Activated T-cell treated with anti-CD3 and anti-CD28 coated beads, Interleukin-2, amount 50 U/mL, for 4 hours (primary cell): ENCODE data around the gene COL26A1. TPM values are rescaled to one million over a fixed set of nuclear protein-coding genes. Genes with fewer than 3 reads are reported as not detected.
"Not testable (repeated sequence)": the region's sequence is repeated elsewhere in the genome, so short reads cannot be mapped to it uniquely, and the experiment has no call there.

Source experiments
- ATAC-seq, 2 donors: fragments of 200-7000 bp; cut with Tn5 transposase; one replicate each; pipeline ENCODE4 v1.10.0; 2021
- DNase-seq: peaks from one replicate; pipeline ENCODE4 v3.0.0-alpha.2; 2020
- H3K27me3 Mint-ChIP-seq: one replicate; pipeline ENCODE4 v1.8.0; 2021; ENCODE audit warnings: low read depth, mixed read lengths
- H3K36me3 Mint-ChIP-seq: one replicate; pipeline ENCODE4 v1.8.0; 2022; ENCODE audit warnings: mixed read lengths; ENCODE audit not compliant: insufficient read depth
- H3K4me1 Mint-ChIP-seq: one replicate; pipeline ENCODE4 v1.8.0; 2021; ENCODE audit warnings: low read depth, mixed read lengths
- H3K4me3 Mint-ChIP-seq: one replicate; pipeline ENCODE4 v1.8.0; 2021; ENCODE audit warnings: mild to moderate bottlenecking, moderate library complexity, mixed read lengths
- H3K9me3 Mint-ChIP-seq: one replicate; pipeline ENCODE4 v1.8.0; 2021; ENCODE audit warnings: mixed read lengths
- total RNA-seq, 3 donors: library from RNA; stranded (reverse); gene quantifications; one replicate each; pipeline ENCODE4 v1.2.1, GENCODE V29; 2021

The COL26A1 gene
- total RNA-seq, 3 donors from 2014 or later = 0.05 TPM; not detected in 2

DNA sequence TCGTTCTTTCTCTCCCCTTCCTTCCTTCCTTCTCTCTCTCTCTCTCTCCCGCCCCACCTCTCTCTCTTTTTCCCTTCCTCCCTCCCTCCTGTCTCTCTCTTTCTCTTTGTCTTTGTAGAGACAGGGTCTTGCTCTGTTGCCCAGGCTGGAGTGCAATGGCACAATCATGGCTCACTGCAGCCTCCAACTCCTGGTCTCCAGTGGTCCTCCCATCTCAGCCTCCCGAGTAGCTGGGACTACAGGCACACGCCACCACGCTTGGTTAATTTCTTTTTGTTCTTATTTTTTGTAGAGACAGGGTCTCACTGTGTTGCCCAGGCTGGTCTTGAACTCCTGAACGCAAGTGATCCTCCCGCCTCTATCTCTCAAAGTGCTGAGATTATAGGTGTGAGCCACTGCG, 71.5 kb downstream of the COL26A1 start:
- not testable (repeated sequence) for DNase-seq, ATAC-seq, H3K9me3 Mint-ChIP-seq, H3K4me3 Mint-ChIP-seq, H3K36me3 Mint-ChIP-seq, H3K4me1 Mint-ChIP-seq
- H3K27me3 Mint-ChIP-seq = peaks cover 38% of the 10 kb centered on the region

DNA sequence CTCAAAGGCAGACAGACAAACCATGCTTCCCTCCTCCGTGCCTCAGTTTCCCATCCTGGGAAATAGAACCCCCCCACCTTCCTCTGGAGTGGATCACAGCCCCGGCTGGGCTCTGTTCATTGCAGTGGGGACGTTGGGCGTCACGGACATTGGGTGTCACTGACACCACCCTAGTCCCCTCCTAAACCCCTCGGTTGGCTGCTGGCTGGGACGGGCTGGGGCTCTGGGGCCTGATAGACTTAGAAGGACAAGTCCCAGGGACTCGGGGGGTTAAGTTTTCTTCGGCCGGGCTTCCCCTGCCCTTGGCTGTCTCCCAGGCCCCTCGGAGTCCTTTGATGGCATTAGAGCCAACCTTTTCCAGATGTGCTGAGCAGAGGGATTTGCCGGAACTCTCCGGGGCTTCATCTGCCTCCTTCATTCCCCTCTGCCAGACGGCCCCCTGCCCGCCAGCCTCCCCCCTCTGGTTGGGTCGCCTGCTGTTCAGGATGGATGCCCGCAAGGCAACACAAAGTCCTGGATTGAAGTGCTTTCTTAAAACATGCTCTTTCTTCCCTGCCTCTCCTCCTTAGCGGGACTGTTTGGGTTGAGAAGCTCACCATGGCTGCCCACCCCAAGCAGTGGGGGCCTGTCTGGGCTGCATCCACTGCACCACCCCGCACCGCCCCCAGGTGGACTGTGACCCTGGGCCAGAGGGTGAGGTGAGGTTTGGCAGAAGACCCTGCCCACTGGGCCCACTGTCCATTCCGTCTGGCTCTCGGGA, 73.0 kb downstream of the COL26A1 start:
- Mint-ChIP-seq H3K27me3 (peaks cover 38% of the 10 kb centered on the region), H3K36me3 (no peaks in the 10 kb centered on the region), H3K4me1 (no peaks in the 10 kb centered on the region), H3K4me3 (no peak overlapping the region), H3K9me3 (no peaks in the 10 kb centered on the region)
- ATAC-seq (no peak), DNase-seq (no peak)

DNA sequence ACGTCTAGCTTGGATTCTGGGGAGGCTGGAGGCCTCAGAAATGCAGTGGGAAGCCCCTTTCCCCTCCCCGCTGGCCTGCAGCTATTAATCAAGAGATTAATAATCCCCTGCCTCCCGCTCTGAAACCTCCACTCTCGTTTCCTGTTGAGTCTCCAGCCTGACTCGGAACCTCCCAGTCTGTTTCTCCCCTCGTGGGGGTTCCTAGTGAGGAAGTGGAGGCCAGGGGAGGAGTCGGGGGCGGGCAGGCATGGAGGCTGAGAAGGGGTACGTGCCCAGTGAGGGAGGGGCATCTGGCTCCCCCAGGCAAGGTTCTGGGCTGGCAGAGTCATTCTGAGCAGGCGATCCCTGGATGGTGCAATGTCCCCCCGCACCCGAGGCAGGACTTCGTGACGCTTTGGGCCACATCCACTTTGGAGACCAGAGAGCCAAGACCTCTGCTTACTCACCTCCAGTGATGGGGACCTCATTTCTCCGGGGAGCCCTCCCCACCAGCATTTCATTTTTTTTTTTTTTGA, 73.6 kb downstream of the COL26A1 start:
- no peak for ATAC-seq
- Mint-ChIP-seq H3K36me3 (no peaks in the 10 kb centered on the region), H3K27me3 (peaks cover 38% of the 10 kb centered on the region), H3K9me3 (no peaks in the 10 kb centered on the region), H3K4me1 (no peaks in the 10 kb centered on the region), H3K4me3 (no peak overlapping the region)
- no peak for DNase-seq

DNA sequence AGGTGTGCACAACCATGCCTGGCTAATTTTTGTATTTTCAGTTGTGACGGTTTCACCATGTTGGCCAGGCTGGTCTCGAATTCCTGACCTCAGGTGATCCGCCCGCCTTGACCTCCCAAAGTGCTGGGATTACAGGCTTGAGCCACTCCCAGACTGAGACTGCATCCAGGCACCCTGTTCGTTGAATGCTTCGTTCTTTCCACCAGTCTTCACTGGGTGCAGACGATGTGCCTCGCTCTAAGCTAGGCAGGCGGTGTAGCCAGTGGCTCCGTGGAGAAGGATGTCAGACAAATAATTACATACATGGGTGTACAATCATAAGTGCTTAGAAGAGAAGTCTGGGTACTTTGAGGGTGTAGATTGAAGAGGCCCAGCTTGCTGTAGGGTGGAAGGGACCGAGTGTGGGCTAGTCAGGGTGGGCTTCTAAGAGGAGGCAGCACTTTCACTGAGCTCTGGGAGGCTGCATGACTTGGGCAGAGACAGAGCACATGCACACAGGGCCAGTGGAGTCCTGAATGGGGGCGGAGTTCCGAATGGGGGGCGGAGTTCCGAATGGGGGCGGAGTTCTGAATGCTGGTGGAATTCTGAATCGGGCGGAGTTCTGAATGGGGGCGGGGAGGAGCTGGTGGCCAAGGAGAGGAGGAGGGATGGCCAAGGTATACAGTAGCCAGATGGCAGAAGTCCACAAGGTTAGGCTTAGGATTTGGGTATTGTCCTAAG, 74.3 kb downstream of the COL26A1 start:
- DNase-seq = no peak
- no peak for ATAC-seq
- peaks cover 35% of the 10 kb centered on the region for H3K27me3 Mint-ChIP-seq
- no peaks in the 10 kb centered on the region for H3K36me3 Mint-ChIP-seq
- H3K4me1 Mint-ChIP-seq = no peaks in the 10 kb centered on the region
- H3K4me3 Mint-ChIP-seq = no peak overlapping the region
- no peaks in the 10 kb centered on the region for H3K9me3 Mint-ChIP-seq

DNA sequence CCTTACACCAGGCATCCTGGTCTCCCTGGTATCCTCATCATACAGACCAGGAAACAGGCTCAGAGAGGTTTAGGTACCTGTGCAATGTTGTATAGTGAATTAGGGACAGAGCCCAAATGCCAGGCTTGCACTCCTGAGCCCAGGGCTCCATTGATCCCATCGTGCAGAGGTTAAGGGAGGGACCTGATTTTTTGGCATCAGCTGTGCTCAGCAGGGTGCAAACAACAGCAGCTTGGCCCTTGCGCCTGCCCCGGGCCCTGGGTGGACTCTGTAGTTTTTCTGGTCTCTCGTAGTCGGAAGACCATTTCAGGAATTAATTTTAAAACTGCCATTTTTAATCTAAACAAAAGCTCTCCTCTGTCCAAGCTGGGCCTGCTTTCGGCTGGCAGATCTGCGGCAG, 79.2 kb downstream of the COL26A1 start:
- ATAC-seq (no peak), DNase-seq (no peak)
- no peak overlapping the region for H3K4me3 Mint-ChIP-seq
- no peaks in the 10 kb centered on the region for H3K36me3 Mint-ChIP-seq
- H3K9me3 Mint-ChIP-seq = no peaks in the 10 kb centered on the region
- peaks cover 4% of the 10 kb centered on the region for H3K4me1 Mint-ChIP-seq
- H3K27me3 Mint-ChIP-seq = peaks cover 17% of the 10 kb centered on the region

DNA sequence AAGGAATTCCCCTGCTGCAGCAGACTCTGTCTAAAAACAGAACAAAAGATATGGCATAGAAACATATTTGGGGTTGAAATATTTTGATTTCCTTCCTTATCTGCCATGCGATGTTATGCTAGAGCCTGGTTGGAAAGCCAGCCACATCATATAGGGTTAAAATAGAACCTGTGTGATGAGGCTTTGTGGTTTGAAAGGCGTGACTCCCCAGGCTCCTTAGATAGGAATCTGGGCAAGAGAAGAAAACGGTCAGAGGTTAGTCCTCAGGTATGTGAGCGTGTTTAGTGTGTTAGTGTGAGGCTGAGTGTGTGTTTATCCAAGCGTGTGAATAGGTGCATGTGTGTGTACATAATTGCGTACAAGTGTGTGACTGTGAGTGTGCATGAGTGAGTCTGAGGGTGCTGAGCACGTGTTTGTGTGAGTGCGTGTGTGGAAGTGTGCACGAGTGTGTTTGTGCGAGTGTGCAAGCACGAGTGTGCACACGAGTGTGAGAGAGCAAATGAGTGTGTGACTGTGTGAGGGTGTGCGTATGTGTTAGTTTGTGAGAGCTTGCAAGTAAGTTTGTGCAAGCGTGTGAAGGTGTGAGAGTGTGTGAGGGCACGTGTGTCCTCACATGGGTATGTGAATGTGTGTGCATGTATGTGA, 79.9 kb downstream of the COL26A1 start:
- ATAC-seq (no peak), DNase-seq (no peak)
- Mint-ChIP-seq H3K27me3 (peaks cover 13% of the 10 kb centered on the region), H3K36me3 (no peaks in the 10 kb centered on the region), H3K4me1 (peaks cover 4% of the 10 kb centered on the region), H3K9me3 (no peaks in the 10 kb centered on the region), H3K4me3 (no peak overlapping the region)

DNA sequence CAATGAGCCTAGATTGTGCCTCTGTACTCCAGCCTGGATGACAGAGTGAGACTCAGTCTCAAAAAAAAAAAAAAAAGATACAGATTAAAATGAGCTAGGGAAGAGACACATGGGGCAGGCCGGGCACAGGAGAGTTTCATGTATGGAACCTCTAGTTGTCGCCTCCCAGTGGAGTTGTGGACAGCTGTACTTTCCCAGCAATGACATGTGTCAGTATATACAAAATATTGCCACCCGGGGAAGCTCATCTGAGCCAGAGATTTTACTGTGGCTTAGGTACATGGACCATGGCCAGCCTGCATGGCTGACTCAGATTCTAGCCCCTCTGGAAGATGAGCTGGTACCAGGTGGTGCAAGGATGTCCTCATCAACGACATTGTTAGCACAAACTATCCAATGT, 87.4 kb downstream of the COL26A1 start:
- DNase-seq = no peak
- Mint-ChIP-seq H3K4me1 (no peaks in the 10 kb centered on the region), H3K4me3 (no peak overlapping the region), H3K27me3 (peaks cover 3% of the 10 kb centered on the region), H3K36me3 (no peaks in the 10 kb centered on the region), H3K9me3 (no peaks in the 10 kb centered on the region)
- no peak for ATAC-seq

DNA sequence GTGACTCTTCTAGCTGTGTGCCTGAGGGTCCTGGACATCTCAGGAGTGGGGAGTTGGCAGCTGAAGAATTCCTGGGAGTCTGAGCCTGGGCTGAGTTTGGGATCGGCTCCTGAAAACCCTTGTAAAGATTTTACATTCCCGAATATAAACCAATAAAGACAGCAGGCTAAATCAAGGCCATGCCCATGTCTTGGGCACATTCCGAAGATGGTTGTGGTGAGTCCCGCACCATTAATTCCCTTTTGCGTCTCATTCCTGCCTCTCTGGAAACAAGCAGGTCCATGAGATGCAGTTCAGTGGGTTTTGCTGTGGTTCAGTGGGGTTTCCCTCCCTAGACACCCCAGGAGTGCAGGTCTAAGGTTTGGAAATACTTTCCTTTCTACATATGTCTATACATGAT, 90.9 kb downstream of the COL26A1 start:
- no peak for ATAC-seq

DNA sequence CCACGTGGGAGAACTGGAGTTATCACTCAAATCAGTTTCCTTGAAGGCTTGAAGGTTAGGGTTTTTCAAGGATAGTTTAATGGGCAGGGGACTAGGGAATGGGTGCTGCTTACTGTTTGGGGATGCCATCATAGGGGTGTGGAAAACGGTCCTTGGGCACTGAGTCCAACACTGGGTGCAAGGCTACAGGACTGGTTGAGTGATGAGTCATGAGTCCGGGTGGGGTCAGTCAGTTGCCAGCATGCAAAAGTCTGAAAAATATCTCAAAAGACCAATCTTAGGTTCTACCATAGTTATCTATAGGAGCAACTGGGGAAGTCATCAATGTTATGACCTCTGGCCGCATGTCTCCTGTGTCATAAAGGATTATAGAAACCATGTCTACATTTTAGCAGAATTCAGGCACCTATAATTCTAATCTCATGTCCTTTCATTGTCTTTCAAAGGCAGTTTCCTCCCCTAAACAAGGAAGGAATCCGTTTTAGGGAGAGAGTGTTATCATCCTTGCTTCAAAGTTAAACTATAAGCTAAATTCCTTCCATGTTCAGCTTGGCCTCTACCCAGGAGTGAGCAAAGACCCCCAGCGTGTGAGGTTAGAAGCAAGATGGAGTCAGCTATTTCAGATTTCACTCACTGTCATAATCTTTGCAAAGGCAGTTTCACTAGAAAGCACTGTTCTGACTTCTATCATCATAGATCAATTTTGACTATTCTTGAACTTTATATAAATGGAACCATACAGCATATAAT, 94.5 kb downstream of the COL26A1 start:
- ATAC-seq = no peak
- Mint-ChIP-seq H3K27me3 (no peaks in the 10 kb centered on the region), H3K9me3 (no peaks in the 10 kb centered on the region), H3K4me3 (no peak overlapping the region), H3K4me1 (no peaks in the 10 kb centered on the region), H3K36me3 (no peaks in the 10 kb centered on the region)
- DNase-seq = no peak

More for the DNA sequence above, 90.9 kb downstream of the COL26A1 start:
- Mint-ChIP-seq H3K36me3 (no peaks in the 10 kb centered on the region), H3K4me3 (no peak overlapping the region), H3K27me3 (no peaks in the 10 kb centered on the region), H3K9me3 (no peaks in the 10 kb centered on the region), H3K4me1 (no peaks in the 10 kb centered on the region)
- DNase-seq = no peak

DNA sequence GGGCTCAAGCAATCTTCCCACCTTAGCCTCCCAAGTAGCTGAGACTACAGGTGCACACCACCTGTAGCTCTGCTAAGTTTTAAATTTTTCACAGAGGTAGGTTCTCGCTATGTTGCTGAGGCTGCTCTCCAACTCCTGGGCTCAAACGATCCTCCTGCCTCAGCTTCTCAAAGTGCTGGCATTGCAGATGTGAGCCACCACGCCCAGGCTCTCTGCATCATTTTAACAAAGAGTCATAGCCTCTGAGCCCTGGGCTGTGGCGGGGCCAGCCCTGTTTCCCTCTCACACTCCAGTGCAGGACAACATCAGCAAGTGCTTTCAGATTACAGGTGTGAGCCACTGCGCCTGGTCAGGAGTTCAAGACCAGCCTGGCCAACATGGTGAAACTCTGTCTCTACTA, 102.5 kb downstream of the COL26A1 start:
- DNase-seq (no peak), ATAC-seq (no peak)
- H3K9me3 Mint-ChIP-seq = no peaks in the 10 kb centered on the region
- no peak overlapping the region for H3K4me3 Mint-ChIP-seq
- peaks cover 4% of the 10 kb centered on the region for H3K4me1 Mint-ChIP-seq
- H3K27me3 Mint-ChIP-seq = no peaks in the 10 kb centered on the region
- H3K36me3 Mint-ChIP-seq = no peaks in the 10 kb centered on the region

DNA sequence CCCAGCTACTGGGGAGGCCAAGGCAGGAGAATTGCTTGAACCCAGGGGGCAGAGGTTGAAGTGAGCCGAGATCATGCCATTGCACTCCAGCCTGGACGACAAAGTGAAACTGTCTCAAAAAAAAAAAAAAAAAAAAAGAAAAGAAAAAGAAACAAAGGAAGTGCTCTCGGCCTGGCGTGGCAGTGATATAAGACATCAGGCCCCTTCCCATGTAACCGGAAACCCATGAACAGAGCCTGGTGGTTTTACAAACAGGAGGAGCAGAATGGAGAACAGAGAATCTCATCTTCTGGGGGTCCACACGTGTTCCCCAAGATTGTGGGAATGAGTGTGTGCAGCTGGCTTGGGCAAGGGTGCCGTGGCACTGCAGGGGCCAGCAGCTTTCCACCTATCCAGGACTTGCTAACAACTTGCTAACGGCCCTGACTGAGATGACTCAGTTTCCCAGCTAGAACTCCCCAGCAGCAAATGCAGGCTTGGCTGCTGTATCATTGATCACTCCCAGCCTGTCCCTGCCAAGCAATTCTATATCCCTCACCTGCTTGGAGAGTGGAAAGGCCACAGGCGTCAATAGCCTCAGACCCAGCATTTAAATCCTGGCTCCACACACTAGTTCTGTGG, 103.0 kb downstream of the COL26A1 start:
- ATAC-seq = peak in 1 of 2 donors; percentile 40
- H3K27me3 Mint-ChIP-seq = no peaks in the 10 kb centered on the region
- H3K4me3 Mint-ChIP-seq = no peak overlapping the region
- DNase-seq = no peak
- H3K36me3 Mint-ChIP-seq = no peaks in the 10 kb centered on the region
- no peaks in the 10 kb centered on the region for H3K9me3 Mint-ChIP-seq
- peaks cover 4% of the 10 kb centered on the region for H3K4me1 Mint-ChIP-seq

DNA sequence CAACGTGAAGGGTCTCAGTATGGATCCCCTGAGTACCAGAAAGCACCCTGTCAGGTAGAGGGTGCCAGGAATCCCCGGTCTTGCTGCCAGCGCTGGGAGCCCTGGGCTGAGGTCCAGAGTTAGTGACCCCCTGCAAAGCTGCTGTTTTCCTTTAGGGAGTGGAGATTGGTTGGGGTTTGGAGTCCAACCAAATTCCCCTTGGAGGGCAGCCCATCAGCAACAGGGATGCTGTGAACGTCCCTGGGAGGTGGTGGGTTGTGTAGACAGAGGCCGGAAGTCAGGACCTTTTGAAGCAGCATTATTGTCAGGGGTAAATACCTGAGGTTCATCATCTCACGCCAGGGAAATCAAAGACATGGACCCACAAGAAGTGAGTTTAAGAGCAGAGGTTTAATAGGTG, 104.2 kb downstream of the COL26A1 start:
- DNase-seq = no peak
- peaks cover 2% of the 10 kb centered on the region for H3K27me3 Mint-ChIP-seq
- ATAC-seq = no peak
- no peaks in the 10 kb centered on the region for H3K36me3 Mint-ChIP-seq
- H3K9me3 Mint-ChIP-seq = no peaks in the 10 kb centered on the region
- H3K4me1 Mint-ChIP-seq = peaks cover 4% of the 10 kb centered on the region
- no peak overlapping the region for H3K4me3 Mint-ChIP-seq

DNA sequence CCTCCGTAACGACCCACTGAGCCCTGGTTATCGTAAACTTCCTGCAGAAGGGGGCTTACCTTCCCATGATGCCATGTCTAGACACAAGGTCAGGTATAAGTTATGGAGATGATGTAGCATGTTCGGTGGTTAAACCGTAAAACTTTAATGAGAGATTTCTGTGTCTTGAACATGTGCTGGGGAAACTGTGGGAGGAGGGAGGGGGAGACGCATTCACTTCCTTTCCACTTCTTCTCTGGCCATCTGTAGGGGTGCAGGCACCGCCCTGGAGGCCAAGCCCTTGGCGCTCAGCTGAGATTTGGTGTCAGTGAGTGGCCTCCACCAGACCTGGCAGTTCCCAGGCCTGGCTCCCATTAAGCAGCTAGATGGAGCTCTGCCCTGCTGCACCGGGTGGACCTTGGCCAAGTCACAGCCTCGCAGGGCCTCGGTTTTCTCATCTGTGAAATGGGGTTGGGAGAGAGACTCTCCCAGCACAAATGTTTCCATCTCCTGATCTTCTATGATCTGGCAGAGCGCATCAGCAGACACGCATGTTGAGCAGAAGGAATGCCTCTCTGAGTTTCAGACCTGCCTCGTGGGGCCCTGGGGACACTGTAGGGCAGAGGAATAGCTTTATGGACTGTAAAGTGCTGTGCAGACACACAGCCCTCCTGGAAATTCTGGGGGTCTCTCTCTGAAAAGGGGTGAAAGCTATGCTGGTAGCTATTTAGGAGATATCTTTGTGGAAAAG, 106.0 kb downstream of the COL26A1 start:
- H3K27me3 Mint-ChIP-seq = peaks cover 2% of the 10 kb centered on the region
- no peaks in the 10 kb centered on the region for H3K36me3 Mint-ChIP-seq
- no peak overlapping the region for H3K4me3 Mint-ChIP-seq
- ATAC-seq = no peak
- peaks cover 4% of the 10 kb centered on the region for H3K4me1 Mint-ChIP-seq
- no peaks in the 10 kb centered on the region for H3K9me3 Mint-ChIP-seq
- no peak for DNase-seq
